ENCODE data around the gene ST6GALNAC2. TPM values are rescaled to one million over a fixed set of nuclear protein-coding genes. Genes with fewer than 3 reads are reported as not detected.
"Not testable (repeated sequence)": the region's sequence is repeated elsewhere in the genome, so short reads cannot be mapped to it uniquely, and the experiment has no call there.

ST6GALNAC2 gene
- total and polyA plus RNA-seq, 8 donors = 1.2 to 17.8 (median 4.7) TPM

GRCh38 chr17:76529224-76530094 lies 56.2 kb downstream of the ST6GALNAC2 start:
- TF ChIP-seq CTCF (IDR thresholded peaks at IDR 0.05) (no peak), POLR2AphosphoS5 (IDR thresholded peaks at IDR 0.05) (peak in 2 of 3 donors; percentile 2 to 57)
- intact Hi-C loops (cut with DNase I; ENCODE audit: low total_unique reads) = no loop called here
- Histone ChIP-seq H3K36me3 (no peaks in the 10 kb centered on the region), H3K9me3 (no peaks in the 10 kb centered on the region), H3K4me1 (peaks cover 40 to 66% (median 49%) of the 10 kb centered on the region in 4 donors), H3K27me3 (peaks cover 0 to 9% (median 0%) of the 10 kb centered on the region in 3 donors), H3K27ac (peak overlapping the region; percentile 81 to 88 (median 86)), H3K4me3 (no peak overlapping the region)
- WGBS, 5 donors = 20 to 36% (median 34%) methylated on average over 11 to 20 of the region's 20 CpGs
- peak; percentile 66 to 94 for DNase-seq

GRCh38 chr17:76528528-76529223 lies 57.0 kb downstream of the ST6GALNAC2 start:
- H3K36me3 ChIP-seq = no peaks in the 10 kb centered on the region
- no peaks in the 10 kb centered on the region for H3K9me3 ChIP-seq
- peak in 1 of 2 donors; percentile 73 for DNase-seq
- peaks cover 43 to 71% (median 52%) of the 10 kb centered on the region in 4 donors for H3K4me1 ChIP-seq
- peak overlapping the region; percentile 81 to 88 (median 86) for H3K27ac ChIP-seq
- no peak for TF ChIP-seq POLR2AphosphoS5 (IDR thresholded peaks at IDR 0.05)
- TF ChIP-seq CTCF (IDR thresholded peaks at IDR 0.05) = no peak
- TF ChIP-seq POLR2A (IDR thresholded peaks at IDR 0.05) = no peak
- TF ChIP-seq EP300 (IDR thresholded peaks at IDR 0.05) = no peak
- 41 to 54% (median 45%) methylated on average over 29 to 31 of the region's 31 CpGs for WGBS, 5 donors
- peak overlapping the region in 3 of 4 donors; percentile 10 to 15 (median 12) for H3K4me3 ChIP-seq
- intact Hi-C loops (cut with DNase I; ENCODE audit: low total_unique reads) = no loop called here
- H3K27me3 ChIP-seq = peaks cover 0 to 9% (median 0%) of the 10 kb centered on the region in 3 donors

DNA sequence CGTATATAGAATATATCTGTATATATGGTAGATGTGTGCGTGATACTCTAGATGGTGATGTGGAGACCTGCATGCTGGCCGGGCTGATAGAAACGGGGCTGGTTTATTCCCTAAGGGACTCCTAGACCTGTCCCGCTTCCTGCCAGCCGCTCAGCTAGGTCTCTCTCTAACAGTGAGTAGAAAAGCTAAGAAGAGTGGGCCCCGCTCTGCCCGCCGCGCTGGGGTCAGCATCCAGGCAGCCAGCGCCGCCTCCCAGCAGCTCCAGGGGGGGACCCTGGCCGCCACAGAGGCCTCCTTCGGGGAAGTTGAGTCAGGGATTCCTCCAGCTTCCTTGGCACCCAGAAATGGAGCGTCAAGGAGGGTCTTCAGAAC lies 57.5 kb downstream of the ST6GALNAC2 start:
- peak overlapping the region in 3 of 4 donors; percentile 10 to 15 (median 12) for H3K4me3 ChIP-seq
- intact Hi-C loops (cut with DNase I; ENCODE audit: low total_unique reads) = no loop called here
- H3K4me1 ChIP-seq = peaks cover 43 to 76% (median 57%) of the 10 kb centered on the region in 4 donors
- H3K27ac ChIP-seq = peak overlapping the region; percentile 59 to 88 (median 86)
- no peak for TF ChIP-seq CTCF (IDR thresholded peaks at IDR 0.05)
- TF ChIP-seq POLR2AphosphoS5 (IDR thresholded peaks at IDR 0.05) = no peak
- no peak for TF ChIP-seq POLR2A (IDR thresholded peaks at IDR 0.05)
- TF ChIP-seq EP300 (IDR thresholded peaks at IDR 0.05) = no peak
- H3K9me3 ChIP-seq = no peaks in the 10 kb centered on the region
- 69 to 78% (median 71%) methylated on average over 8 to 15 of the region's 15 CpGs for WGBS, 5 donors
- DNase-seq = no peak
- H3K27me3 ChIP-seq = peaks cover 0 to 9% (median 0%) of the 10 kb centered on the region in 3 donors
- no peaks in the 10 kb centered on the region for H3K36me3 ChIP-seq

GRCh38 chr17:76527430-76528111 lies 58.1 kb downstream of the ST6GALNAC2 start:
- 35 to 42% (median 37%) methylated on average over 24 to 26 of the region's 26 CpGs for WGBS, 5 donors
- H3K36me3 ChIP-seq = no peaks in the 10 kb centered on the region
- DNase-seq = peak; percentile 60 to 83
- no peaks in the 10 kb centered on the region for H3K9me3 ChIP-seq
- H3K27me3 ChIP-seq = peaks cover 0 to 9% (median 0%) of the 10 kb centered on the region in 3 donors
- H3K4me3 ChIP-seq = peak overlapping the region in 2 of 4 donors; percentile 3 to 10
- TF ChIP-seq CTCF (IDR thresholded peaks at IDR 0.05) = peak in 1 of 7 experiments; percentile 13
- TF ChIP-seq POLR2AphosphoS5 (IDR thresholded peaks at IDR 0.05) = peak; percentile 17 to 64 (median 55)
- no peak for TF ChIP-seq POLR2A (IDR thresholded peaks at IDR 0.05)
- peak; percentile 39 for TF ChIP-seq EP300 (IDR thresholded peaks at IDR 0.05)
- intact Hi-C loops (cut with DNase I; ENCODE audit: low total_unique reads) = no loop called here
- H3K4me1 ChIP-seq = peaks cover 43 to 79% (median 62%) of the 10 kb centered on the region in 4 donors
- H3K27ac ChIP-seq = peak overlapping the region; percentile 74 to 88 (median 86)

GRCh38 chr17:76527016-76527415 lies 58.6 kb downstream of the ST6GALNAC2 start:
- DNase-seq; intact Hi-C loops (cut with DNase I; ENCODE audit: low total_unique reads); H3K9me3 ChIP-seq; H3K4me3 ChIP-seq; H3K36me3 ChIP-seq: not testable (repeated sequence)
- 59 to 69% (median 69%) methylated on average over 8 to 9 of the region's 9 CpGs for WGBS, 5 donors
- Histone ChIP-seq H3K27ac (peak overlapping the region; percentile 74 to 88 (median 86)), H3K27me3 (peaks cover 0 to 11% (median 0%) of the 10 kb centered on the region in 3 donors), H3K4me1 (peaks cover 43 to 77% (median 62%) of the 10 kb centered on the region in 4 donors)

GRCh38 chr17:76525513-76525833 lies 60.2 kb downstream of the ST6GALNAC2 start:
- H3K4me1 ChIP-seq = peaks cover 35 to 64% (median 50%) of the 10 kb centered on the region in 4 donors
- H3K27ac ChIP-seq = peak overlapping the region; percentile 28 to 68 (median 66)
- H3K9me3 ChIP-seq; DNase-seq; intact Hi-C loops (cut with DNase I; ENCODE audit: low total_unique reads); H3K36me3 ChIP-seq; H3K4me3 ChIP-seq: not testable (repeated sequence)
- H3K27me3 ChIP-seq = peaks cover 0 to 24% (median 0%) of the 10 kb centered on the region in 3 donors
- 74 to 85% (median 80%) methylated on average over 8 of the region's 8 CpGs for WGBS, 5 donors

Measured in stomach (tissue), 9 donors.